ENCODE results near the gene AMZ2.
"Not testable (repeated sequence)": the region's sequence is repeated elsewhere in the genome, so short reads cannot be mapped to it uniquely, and the experiment has no call there.

AMZ2 gene

DNA sequence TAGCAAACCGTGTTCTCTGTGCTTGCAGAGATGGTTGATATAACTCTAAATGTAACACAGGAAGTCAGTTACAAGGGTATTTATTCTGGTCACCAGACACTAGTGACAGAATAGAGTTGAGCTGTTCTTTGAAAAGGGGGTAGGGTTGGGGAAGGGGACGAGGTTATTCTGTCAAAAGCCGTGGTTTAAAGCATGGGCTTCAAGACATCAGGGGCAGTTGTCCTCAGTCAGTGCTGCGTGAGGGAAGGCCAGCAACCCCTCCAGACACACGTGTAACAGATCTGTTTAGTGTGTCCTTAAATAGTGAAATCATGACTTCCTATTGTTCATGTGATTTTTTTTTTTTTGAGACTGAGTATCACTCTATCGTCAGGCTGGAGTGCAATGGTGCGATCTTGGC, 5.6 kb downstream of the AMZ2 start:
- DNase-seq (ENCODE audit: low read depth in 2 of 2) = not testable (repeated sequence)

DNA sequence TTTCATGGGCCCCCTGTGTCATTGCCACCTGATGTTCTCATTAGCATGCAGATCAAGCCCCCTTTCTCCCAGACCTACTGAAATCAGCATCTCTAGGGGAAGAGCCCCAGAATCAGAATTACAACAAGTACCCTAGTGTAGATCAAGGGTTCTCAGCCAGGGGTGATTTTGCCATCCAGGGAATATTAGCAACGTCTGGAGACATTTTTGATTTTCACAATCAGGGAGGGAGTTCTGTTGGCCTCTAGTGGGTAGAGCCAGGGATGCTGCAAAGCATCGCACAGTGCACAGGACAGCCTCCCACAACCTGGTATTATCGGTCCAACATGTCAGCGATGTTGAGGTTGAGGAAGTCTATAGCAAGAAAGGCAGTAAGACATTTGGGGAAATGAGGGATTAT, 7.3 kb downstream of the AMZ2 start:
- DNase-seq (ENCODE audit: low read depth in 2 of 2) = no peak

DNA sequence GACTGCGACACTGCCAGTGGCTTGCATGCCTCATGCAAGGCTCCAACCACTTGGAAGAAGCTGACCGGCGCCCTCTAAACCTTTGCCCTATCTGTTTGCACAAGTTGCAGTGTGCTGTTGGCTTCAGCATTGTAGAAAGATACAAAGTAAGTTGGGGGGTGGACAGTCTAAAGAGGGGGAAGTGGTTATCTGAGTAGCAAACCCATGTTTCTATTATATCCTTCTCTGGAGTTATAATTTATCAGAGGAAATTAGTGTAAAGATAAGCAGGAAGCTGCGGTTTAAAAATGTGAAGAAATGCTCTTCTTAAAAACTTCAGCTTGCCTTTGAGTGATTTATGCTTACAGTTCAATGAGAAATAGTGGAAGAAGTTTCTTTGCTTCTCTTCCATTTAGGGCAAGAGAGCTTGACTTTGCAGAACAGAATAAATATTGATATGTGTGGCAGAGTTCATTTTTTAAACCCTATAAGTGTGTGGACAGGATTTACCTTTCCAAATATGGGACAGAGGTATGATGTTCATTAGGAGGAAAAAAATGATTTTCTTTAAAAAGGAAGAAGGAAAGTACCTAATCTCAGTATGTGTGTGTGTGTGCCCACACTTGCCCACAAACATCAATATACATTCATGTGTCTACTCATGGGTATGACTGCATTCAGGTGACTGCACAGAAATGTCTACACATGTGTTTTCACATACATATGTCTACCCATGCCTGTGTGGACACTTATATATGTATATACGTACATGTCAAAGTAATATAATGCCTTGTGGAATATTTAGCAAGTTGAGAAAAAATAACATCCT, 8.1 kb downstream of the AMZ2 start:
- no peak for DNase-seq (ENCODE audit: low read depth in 2 of 2)

DNA sequence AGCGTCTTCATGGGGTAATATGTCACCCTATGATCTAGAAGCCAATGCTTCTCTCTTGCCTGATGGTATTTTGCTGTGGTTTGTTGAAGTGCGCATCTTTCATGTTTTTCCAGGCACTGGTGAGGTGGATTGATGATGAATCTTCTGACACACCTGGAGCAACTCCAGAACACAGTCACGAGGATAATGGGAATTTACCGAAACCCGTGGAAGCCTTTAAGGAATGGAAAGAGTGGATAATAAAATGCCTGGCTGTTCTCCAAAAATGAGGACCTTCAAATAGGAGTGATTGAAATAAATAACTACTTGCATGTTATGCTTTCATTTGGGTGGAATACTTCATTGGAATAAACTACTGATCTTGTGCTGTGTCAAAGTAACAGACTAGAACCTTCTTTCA, 8.9 kb downstream of the AMZ2 start:
- not testable (repeated sequence) for DNase-seq (ENCODE audit: low read depth in 2 of 2)

DNA sequence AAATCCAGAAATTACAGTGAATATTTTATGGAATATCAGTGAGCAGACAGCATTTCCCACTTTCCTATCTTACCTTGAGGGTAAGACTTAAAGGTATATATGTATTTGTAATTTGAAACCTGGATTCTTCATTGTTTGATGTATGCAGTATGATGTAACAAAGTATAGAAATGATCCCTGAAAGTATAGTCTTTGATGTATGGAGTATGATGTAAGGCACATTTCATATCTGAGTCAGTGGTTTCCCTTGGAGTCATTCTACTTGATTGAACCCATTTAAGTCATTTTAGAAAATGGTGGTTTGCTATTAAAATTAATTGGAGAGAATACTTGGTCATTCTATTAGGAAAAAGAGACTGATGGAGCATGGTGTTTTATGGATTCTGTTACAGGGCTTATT, 10.1 kb downstream of the AMZ2 start:
- DNase-seq (ENCODE audit: low read depth in 2 of 2) = no peak

DNA sequence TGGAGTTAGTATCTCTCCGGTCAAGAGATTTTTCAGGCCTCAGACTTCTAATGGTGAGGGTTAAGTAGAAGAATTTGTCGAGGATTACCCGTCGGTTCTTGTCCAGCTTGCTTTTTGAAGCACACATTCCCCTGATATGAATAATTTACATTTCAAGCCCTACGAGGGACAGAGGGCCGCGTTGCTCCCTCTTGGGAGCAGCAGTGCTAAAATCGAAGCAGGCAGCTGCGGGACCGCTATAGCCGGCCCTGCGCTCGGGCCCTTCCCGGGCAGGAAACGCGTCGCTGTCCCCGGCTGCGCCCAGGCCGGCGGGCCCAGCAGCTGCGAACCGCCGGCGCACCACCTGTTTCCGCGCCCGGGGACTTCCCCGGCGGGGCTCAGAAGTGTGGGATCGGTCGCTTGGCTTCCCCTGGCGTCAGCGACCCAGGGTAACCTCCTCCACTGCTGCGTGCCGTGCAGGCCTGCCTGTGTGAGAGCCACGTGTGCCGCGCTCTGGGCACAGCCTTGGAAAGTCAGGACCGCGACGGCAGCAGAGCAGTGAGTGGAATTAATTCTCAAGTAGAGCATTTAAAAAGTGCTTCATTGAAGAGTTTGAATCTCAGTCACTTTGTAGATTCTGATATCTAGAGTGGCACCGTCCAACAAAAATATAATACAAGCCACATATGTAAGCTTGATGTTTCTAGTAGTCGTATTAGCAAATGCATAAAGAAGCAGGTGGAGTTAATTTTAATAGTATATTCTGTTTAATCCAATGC, 11.2 kb downstream of the AMZ2 start:
- peak in 1 of 2 donors; percentile 56 for DNase-seq (ENCODE audit: low read depth in 2 of 2)

DNA sequence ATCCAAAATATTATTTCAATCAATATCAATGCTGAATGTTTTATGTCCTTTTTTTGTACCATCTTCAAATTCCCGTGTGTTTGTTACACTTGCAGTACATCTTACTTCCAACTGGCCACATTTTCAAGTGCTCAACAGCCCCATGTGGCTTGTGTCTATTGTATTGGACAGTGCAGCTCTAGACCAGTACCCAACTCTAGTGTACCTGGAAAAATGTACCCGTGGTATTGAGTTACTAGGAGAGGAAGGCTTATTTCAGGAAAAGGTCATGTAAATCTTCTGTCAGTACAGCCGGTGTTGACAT, 11.8 kb downstream of the AMZ2 start:
- DNase-seq (ENCODE audit: low read depth in 2 of 2) = not testable (repeated sequence)

DNA sequence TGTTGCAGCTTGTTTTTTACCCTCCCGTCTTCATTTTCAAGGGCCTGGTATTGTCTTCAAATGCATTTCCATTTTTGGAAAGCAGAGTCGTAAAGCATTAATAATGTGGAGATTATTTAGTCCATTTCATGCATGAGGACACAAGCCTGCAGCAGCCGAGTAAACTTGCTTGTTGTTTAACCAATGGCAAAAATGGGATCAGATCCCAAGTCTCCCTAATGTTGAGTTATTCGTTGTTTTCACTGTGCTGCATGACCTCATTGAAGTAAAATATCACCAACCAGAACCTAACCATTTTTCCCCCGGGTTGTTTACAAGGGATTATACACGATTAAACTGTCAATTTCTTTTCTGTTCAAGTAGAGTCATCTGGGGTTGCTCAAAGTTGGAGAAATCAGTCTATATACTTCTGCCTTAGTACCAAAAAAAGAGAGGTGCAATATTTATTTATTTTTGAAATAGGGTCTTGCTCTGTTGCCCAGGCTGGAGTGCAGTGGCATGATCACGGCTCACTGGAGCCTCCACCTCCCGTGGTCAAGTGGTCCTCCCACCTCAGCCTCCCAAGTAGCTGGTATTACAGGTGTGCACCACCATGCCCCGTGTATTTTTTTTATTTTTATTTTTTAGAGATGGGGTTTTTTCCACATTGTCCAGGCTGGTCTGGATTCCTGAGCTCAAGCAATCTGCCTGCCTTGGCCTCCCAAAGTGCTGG, 12.4 kb downstream of the AMZ2 start:
- no peak for DNase-seq (ENCODE audit: low read depth in 2 of 2)

DNA sequence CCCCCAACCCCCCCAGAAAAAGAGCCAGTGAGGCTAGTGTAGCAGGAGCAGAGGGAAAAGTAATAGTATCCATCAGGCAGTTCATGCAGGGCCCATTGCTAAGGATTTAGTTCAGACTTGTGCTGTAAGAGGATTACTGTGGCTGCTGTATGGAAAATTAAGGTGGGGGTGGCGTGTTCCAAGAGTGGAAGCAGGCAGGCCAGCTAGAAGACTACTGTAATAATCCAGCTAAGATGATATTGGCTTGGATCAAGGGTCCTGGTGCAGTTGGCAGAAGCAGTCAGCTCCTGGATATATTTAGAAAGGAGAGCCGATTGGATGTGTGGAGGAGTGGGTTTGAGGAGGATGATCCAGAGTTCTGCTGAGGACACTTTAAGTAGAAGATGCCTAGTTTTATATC, 14.6 kb downstream of the AMZ2 start:
- DNase-seq (ENCODE audit: low read depth in 2 of 2) = not testable (repeated sequence)

DNA sequence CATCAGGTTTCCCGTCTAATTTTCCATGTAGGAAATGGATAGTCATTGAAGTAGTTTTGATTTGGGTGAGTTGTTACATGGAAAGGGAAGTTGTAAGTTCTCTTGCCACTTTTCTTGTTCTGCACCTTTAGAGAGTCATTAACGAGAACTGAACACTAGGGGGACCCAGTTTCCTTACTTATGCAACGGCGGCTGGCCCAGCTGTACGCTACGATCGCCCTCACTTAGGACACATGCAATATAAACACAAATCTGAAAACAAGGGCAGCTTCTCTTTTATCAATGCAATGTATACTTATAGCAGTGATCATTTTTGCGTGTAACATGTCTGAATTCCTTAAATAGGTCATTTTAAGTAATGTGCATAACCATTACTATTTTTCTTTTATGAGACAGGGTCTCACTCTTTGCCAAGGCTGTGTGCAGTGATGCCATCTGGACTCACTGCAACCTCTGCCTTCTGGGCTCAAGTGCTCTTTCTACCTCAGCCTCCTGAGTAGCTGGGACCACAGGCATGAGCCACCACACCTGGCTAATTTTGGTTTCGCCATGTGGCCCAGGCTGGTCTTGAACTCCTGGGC, 15.3 kb downstream of the AMZ2 start:
- DNase-seq (ENCODE audit: low read depth in 2 of 2) = not testable (repeated sequence)

DNA sequence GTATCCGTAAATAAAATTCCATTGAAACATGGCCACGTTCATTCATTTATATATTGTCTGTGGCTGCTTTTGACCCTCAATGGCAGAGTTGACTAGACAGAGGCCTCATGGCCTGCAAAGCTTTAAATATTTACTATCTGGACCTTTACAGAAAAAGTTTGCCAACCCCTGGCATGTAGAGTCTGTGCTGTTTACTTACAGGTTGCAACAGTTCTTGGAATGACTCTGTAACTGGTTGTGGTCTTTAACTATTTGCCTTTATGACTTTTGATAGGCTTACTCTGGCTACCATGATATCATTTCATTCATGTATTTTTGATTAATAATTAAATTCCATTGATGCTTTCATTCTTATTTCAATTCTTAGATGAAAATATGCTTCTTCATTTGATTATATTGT, 18.0 kb downstream of the AMZ2 start:
- DNase-seq (ENCODE audit: low read depth in 2 of 2) = not testable (repeated sequence)

DNA sequence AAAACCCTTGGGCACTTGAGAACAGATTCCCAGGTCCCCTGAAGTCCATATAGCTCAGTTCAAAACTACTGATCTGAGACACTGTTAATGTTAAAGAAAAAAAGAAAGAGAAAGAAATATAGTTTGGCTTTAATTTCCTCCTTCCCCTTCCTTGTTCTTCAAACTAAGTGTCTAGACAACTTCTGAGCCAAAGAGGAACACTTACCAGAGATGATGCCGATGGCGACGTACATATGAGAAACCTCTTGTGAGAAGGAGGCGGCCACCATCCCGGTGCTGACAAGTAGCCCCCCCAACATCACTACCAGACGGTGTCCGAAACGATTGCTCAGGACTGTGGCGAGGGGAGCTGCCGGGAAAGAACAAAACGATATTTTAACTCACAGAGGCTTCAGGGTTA, 25.9 kb downstream of the AMZ2 start:
- DNase-seq (ENCODE audit: low read depth in 2 of 2) = no peak

DNA sequence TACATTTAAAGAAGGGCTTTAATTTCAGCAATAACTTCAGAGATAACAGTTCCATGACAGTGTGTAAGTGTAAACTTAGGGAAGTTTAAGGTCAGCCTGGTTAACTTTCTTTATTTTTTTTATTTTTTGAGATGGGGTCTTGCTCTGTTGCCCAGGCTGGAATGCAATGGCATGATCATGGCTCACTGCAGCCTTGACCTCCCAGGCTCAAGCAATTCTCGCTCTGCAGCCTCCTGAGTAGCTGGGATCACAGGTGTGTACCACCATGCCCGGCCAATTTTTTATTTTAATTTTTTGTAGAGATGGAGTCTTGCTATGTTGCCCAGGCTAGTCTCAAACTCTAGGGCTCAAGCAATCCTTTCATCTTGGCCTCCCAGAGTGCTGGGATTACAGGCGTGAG, 28.5 kb downstream of the AMZ2 start:
- DNase-seq (ENCODE audit: low read depth in 2 of 2) = not testable (repeated sequence)

DNA sequence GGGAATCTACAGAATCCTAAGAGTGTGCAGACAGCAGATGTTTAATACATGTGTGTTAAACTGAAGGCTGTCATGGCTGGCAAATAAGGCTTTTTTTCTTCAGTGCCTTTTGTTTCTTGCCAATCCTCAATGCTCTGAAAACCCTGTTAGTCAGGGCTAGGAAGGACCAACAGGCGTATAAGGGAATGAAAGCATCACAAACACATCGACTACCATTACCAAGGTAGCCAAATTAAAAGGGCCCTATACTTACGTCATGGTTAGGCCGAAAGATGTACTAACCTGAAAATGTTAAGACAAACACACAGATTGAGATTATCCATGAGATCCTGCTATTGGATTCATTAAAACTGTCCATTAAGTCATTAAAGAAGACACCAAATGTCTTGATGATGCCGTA, 30.0 kb downstream of the AMZ2 start:
- DNase-seq (ENCODE audit: low read depth in 2 of 2) = no peak

DNA sequence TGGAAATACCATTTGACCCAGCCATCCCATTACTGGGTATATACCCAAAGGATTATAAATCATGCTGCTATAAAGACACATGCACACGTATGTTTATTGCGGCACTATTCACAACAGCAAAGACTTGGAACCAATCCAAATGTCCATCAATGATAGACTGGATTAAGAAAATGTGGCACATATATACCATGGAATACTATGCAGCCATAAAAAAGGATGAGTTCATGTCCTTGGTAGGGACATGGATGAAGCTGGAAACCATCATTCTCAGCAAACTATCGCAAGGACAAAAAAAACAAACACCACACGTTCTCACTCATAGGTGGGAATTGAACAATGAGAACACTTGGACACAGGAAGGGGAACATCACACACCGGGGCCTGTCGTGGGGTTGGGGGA, 34.1 kb downstream of the AMZ2 start:
- DNase-seq (ENCODE audit: low read depth in 2 of 2) = not testable (repeated sequence)

DNA sequence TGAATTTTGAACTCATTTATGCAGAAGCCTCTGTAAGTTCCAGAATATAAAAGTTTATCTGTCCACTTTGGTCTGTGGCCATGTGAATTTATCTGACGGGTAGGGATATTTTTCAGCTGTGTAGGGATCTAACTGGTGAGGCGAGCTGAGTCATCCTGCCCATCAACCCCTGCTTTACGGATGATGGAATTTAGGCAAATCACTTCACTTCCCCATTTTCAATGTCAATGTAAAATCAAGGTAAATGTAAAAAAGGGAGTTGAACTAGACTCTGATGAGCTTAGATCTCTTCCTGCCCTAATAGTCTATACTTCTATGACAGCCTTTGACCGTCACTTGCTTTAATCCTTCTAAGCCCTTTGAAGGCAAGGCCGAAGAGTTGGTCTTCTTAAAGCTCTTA, 40.5 kb downstream of the AMZ2 start:
- DNase-seq (ENCODE audit: low read depth in 2 of 2) = no peak

DNA sequence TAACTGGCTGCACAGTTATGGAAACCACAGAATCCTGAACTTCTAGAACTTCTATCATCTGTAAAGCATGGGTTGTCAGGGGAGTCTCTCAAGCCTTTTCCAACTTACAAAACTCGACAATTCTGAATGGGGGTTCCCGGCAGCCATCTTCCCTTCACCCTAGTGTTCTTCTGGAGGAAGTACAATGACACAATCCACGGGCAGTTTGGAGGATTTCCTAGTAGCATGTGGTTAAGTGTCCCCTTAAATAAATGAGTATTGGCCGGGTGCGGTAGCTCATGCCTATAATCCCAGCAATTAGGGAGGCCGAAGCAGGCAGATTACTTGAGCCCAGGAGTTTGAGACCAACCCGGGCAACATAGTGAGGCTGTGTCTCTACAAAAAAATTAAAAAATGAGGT, 41.0 kb downstream of the AMZ2 start:
- no peak for DNase-seq (ENCODE audit: low read depth in 2 of 2)

DNA sequence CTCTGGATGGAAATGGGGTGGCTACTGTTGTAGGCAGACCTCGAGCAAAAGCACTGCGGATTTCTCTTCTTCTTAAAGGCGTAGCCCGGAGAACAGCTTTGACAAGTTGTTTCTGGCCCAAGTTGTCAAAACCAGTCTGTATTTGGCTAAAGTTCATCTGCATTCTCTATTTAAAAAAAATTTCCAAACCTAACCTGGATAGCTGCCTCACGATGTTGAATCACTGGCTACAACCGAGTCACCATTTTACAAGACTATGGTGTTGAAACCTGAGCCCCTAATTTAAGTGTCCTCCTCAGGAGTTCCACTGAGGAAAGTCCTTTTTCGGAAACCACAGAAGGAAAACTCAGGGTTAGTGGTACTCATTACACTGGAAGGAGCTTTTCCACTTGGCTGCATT, 41.6 kb downstream of the AMZ2 start:
- DNase-seq (ENCODE audit: low read depth in 2 of 2) = no peak

DNA sequence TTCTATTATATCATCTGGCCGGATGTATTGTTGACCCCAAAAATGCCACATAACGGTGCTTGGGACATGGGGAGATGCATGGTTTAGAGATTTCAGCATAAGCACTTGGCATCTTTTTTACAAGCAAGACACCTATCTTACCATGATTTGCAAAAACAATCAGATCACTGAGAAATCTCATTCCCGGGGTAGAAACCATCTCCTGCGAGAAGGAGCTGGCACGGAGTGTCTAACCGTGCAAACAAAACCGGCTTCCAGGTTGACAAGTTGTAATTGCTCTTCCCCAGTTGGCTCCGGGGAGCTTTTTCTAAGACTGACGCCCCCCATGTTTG, 42.1 kb downstream of the AMZ2 start:
- DNase-seq (ENCODE audit: low read depth in 2 of 2) = no peak

DNA sequence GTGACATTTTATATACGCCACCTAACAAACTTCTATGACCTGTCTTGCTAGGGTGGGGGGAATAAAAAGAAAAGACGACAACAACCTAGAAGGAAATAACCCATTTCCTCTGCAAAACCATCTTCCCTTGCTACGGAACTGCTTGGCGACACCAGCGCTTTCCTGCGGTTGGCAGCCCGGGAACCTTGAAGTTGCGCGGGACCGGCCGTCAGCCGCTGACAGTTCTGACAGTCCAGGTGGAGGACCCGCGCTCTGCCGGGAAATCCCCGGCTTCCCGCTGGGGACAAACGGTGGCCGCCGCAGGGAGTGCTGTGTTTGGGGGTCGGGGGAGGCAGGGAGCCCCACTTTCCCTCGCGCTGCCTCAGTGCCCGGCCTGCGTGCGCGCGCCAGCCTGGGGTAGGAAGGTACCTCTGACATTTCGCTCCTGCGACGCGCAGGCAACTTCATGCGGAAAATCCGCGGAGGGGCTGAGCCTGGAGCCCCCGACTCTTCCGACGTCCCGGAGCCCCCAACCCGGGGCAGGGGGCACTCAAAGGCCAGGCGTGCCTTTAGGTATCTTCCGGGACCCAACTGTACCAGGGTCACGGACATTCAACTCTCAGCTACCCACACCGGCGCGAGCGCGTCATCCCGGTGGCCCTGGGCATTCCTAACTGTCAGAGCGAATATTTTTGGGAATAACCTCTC, 42.6 kb downstream of the AMZ2 start:
- DNase-seq (ENCODE audit: low read depth in 2 of 2) = peak; percentile 18 to 35

DNA sequence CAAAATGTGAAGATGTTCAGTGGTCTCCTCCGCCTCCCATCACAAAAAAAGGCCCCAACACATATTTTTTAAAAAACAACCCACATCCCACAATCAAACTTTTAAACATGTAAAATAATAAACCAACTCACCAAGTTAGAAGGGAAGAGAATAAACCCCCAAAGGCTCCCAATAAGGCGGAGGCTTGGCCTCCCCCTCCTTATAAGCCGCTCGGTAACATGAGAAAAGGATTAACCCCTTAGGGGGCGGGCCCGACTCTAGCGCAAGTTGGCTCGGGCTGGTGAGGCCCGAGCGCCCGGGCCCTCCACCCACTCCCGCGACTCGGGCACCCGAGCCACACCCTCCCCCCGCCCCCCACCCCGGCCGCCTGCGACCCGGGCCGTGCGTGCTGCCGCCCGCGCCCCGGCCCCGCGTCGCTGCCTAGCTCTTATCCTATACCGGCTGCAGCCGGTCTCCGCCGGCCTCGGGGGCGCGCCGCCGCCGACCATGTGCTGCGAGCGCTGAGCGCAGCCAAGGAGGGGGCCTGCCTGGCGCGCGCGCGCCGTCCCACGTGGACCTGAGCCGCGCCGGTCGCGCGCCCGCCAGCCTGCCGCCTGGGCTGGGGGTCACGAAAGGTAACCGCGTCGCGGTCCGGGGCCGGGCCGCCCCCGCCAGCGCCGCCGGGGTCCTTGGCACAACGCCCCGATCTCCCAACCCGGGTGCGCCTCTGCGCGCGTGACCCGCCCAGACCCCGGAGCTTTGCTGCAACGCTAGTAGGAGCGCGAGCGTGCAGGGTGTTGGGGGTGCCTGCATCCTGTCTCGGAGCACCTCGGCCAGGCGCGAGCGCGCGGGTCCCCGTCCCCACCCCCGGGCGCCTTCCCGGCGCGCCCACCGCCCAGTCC, 43.4 kb downstream of the AMZ2 start, which contains the start of the genes ARSG and SLC16A6:
Gene ARSG (plus strand): TSS at position 541 of the 881 bp plus-strand sequence. CDS start 15,999 bp downstream, outside the sequence.
Gene SLC16A6 (minus strand): TSS at position 173 of the 881 bp plus-strand sequence. CDS start 12,807 bp downstream, outside the sequence.
- DNase-seq (ENCODE audit: low read depth in 2 of 2) = peak; percentile 65 to 66
